ENCODE results near the gene HOMER3.
"Not testable (repeated sequence)": the region's sequence is repeated elsewhere in the genome, so short reads cannot be mapped to it uniquely, and the experiment has no call there.

HOMER3 gene

GRCh38 chr19:18919086-18919899 lies 21.7 kb downstream of the HOMER3 start, which contains the start of the genes COPE and DDX49:
Gene COPE (minus strand): TSS chr19:18919387. CDS start chr19:18919348, 39 bp downstream.
Gene DDX49 (plus strand): TSS chr19:18919715. CDS start chr19:18919742, 27 bp downstream.
- Histone ChIP-seq H3K4me3 (peak within 1 kb of the TSS; percentile 77), H3K27ac (peak within 1 kb of the TSS; percentile 72 to 85)
- no peak for TF ChIP-seq CTCF (IDR thresholded peaks at IDR 0.05)
- peak; percentile 99 for DNase-seq (ENCODE audit: low spot score)

GRCh38 chr19:18917593-18917992 lies 23.4 kb downstream of the HOMER3 start:
- H3K27ac ChIP-seq; H3K4me3 ChIP-seq; DNase-seq (ENCODE audit: low spot score): not testable (repeated sequence)

- TF ChIP-seq CTCF (IDR thresholded peaks at IDR 0.05) = no peak
- Histone ChIP-seq H3K27ac (no peak overlapping the region), H3K4me3 (no peak overlapping the region)
- no peak for DNase-seq (ENCODE audit: low spot score)
These were observed 25.4 kb downstream of the HOMER3 start for GRCh38 chr19:18915639-18916038.

GRCh38 chr19:18913466-18913865 lies 27.6 kb downstream of the HOMER3 start:
- no peak overlapping the region for H3K4me3 ChIP-seq
- TF ChIP-seq CTCF (IDR thresholded peaks at IDR 0.05) = no peak

GRCh38 chr19:18912933-18913332 lies 28.1 kb downstream of the HOMER3 start:
- H3K4me3 ChIP-seq = no peak overlapping the region
- no peak for TF ChIP-seq CTCF (IDR thresholded peaks at IDR 0.05)
- no peak overlapping the region for H3K27ac ChIP-seq
- DNase-seq (ENCODE audit: low spot score) = no peak

More at GRCh38 chr19:18913466-18913865, 27.6 kb downstream of the HOMER3 start:
- no peak for DNase-seq (ENCODE audit: low spot score)
- H3K27ac ChIP-seq = no peak overlapping the region

- Histone ChIP-seq H3K27ac (no peak overlapping the region), H3K4me3 (no peak overlapping the region)
- DNase-seq (ENCODE audit: low spot score) = no peak
- no peak for TF ChIP-seq CTCF (IDR thresholded peaks at IDR 0.05)
These were observed 30.1 kb downstream of the HOMER3 start for GRCh38 chr19:18910801-18911436.

- Histone ChIP-seq H3K27ac (no peak overlapping the region), H3K4me3 (no peak overlapping the region)
- no peak for DNase-seq (ENCODE audit: low spot score)
- TF ChIP-seq CTCF (IDR thresholded peaks at IDR 0.05) = no peak
These were observed 31.0 kb downstream of the HOMER3 start for GRCh38 chr19:18910010-18910409.
